Hematopoietic multipotent progenitor cell treated with erythropoietin and hydrocortisone succinate and interleukin-3 and kit ligand, for 6 days (in vitro differentiated cells): ENCODE measurements around the gene FBXO31.
"Not testable (repeated sequence)": the region's sequence is repeated elsewhere in the genome, so short reads cannot be mapped to it uniquely, and the experiment has no call there.

Experiments used
- DNase-seq: peaks from one replicate; pipeline ENCODE4 v3.0.0-alpha.2; 2015

The FBXO31 gene

DNA sequence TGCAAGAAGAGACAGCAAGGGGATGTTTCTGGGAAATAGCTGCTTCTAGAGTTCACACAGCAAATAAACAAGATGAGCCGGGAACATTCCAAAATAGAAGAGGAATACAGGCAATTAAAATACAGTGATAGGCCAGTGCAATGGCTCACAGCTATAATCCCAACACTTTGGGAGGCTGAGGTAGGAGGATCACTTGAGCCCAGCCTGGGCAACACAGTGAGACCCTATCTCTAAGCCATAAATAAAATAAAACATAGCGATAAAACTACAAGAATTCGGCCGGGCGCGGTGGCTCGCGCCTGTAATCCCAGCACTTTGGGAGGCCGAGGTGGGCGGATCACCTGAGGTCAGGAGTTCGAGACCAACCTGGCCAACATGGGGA lies 43.9 kb downstream of the FBXO31 start:
- DNase-seq = not testable (repeated sequence)

DNA sequence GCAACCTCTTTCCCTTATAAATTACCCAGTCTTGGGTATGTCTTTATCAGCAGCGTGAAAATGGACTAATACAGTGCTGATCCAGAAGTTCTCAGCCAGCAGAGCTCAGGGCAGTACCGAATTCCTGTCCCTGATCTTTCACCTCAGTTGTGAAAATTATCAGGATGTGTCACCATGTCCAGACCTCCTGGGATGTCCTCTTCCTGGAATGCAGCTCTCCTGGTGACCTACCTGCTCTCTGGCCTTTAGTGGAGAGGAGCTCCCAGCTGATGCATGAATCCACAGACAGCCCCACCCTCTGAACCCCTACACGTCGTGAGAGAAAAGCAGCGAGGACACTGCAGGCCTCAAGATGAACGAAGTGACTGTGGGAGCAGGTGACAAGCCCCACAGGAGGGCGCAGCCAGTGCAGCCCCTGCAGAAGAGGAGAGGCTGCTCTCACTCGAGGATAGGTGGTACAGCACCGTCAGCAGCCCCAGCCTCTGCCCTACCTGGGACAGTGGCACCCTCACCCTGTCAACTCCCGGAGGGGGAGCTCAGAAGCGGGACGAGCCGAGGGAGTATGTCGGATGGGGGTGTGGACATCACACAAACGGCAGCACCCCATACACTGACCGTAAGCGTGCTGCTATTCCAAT lies 44.4 kb downstream of the FBXO31 start:
- DNase-seq = no peak

DNA sequence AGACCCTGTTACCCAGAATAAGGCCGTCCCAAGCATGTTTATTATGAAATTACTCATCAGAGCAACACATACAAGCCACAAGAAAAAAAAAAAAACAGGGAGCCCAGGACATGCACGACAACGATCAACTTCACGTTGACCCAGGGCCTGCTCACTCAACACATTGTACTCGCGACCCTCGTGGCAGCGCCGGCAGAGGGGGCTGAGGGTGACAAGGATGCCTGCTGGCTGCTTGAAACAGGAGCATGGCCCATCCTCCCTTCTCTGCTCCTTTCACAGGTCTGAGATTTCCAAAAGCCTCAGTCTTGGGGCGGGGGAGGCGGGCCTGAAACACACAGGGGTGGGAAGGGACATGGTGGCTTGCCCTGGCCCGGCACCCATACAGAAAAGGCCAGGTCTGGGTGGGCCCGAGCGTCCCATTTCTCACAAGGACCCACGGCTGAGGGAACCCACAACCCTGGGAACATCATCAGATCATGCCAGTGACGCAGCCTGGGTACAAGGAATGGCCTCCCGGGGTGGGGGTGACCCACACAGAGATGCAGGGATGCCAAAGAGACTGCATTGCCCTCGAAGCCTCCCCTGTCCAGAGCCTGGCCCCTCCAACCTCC lies 45.3 kb downstream of the FBXO31 start:
- no peak for DNase-seq

DNA sequence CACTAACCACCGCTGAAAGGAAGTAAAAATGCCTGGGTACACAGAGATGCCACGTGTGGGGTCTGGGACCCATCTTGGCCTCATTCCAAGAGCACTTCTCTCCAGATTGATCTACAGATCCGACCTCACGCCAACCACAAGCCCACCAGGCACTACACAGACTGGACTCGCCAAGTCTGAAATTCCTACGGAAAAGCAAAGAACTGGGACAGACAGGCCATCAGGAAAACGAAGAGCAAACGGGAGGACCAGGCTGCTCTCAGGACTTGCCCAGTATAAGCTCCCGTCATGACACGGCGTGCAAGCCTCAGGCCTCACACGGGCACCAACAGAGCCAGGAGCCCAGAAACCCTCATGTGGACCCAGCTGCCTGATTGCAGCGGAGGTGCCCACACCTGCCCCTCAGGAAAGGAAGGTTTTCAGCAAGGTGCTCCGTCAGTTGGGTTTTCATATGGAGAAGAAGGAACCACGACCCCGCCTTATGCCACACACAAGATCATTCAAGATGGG lies 46.3 kb downstream of the FBXO31 start:
- peak; percentile 39 for DNase-seq

DNA sequence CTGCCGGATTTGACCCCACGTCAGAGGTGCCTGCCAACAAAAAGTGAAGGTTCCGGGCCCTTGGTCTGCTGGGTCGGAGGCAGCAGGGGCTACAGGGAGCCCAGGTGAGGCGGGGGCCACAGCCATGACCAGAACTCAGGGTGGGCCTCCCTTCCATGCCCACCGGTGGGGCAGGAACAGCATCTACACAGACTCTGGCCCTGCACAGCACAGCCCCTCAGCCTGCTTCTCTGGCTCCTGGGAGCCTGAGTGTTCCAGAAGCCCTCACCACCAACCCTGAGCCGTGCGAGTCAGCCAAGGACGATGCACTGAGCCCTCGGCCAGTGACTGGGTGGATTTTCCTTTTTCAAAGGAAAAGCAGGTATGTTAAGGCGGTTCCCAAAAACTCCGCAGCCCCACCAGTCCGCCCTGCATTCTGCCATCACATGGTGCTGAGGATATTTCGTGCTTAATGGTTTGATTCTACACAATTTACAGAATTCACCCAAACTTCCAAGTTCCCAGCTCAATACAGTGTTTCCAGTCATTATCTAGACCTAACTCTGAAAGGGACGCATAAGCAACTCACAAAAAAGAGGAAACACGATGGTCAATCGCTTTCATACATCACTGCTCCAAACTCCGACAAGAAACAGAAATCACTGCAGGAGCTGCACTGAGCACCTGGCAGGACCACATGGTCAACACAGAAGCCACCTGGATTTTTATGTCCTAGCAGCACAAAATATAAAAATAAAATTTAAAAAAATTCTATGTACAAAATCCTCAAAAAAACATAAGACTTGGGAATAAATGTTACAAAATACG lies 46.9 kb downstream of the FBXO31 start:
- DNase-seq = no peak

DNA sequence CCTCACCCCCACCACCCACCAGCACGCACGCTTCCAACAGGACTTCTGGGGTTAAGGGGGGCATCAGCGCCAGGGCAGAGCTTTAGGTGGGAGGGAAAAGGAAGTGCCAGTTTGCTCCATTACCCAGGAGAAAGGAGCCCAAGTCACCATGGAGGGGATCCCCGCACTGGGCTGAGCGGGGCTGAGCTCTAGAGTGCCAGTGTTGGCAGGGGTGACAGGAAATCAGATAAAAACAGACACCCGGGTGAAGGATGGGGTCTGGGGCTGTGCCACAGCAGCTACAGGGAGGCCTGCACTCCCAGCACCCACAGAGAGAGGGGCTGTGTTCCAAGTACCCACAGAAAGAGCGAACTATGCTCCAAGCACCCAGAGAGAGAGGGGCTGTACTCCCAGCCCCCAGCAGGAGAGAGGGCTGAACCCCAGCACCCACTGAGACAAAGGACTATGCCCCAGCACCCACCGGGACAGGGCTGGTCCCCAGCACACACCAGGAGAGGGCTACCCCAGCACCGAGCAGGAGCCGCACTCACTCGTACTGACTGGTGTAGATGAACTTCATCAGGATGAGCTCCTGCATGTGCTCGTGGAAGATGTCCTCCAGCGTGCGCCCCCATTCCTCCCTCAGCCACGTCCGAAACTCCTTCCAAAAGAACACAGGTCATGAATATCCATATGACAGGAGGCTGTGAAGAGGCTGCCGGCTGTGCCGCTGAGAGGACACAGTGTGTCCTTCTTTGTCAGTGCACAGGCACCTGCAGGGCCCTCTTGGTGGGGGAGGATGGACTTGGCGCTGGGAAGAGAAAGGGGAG lies 47.7 kb downstream of the FBXO31 start:
- no peak for DNase-seq

DNA sequence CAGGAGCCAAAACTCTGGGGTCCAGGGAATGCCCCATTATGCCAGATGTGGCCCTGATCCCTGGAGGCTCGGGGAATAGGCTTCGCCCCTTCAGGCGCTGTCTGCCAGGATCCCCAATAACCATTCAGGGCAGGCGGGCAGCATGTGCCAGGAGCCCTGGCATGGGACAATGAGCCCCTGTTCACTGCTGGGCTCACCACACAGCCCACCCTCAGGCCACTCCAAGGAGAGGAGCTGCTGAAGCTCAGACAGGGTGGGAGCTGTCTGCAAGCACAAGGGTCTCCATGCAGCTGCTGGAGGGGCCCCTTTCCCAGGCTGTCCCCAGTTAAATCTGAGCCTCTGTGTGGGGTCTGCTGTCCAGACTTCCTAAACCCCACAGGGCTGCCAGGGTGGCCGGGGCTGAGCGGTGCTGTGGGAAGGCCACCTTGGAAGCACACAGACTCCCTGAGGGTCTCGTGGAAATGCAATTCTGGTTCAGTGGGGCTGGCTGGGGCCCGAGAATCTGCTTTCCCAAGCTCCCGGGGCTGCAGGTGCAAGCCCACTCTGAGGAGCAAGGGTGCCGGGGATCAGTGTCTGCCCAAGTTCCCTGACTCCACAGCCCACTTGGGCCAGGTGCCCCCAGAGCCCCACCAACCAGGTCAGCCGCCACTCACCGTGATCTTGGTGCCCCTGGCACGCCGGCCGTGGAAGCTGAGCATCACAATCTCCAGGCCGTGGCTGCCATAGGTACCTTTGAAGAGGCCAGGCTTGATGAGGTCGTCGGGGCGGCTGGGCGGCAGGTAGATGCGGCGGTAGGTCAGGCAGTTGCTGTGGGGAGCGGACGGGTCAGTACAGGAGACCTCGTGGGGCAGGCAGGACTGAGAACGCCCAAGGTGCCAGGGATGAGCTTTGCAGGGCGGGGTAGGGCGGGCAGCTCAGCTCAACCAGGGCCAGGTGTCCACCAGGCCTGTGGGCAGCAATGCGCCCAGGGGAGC lies 48.6 kb downstream of the FBXO31 start:
- DNase-seq = no peak

DNA sequence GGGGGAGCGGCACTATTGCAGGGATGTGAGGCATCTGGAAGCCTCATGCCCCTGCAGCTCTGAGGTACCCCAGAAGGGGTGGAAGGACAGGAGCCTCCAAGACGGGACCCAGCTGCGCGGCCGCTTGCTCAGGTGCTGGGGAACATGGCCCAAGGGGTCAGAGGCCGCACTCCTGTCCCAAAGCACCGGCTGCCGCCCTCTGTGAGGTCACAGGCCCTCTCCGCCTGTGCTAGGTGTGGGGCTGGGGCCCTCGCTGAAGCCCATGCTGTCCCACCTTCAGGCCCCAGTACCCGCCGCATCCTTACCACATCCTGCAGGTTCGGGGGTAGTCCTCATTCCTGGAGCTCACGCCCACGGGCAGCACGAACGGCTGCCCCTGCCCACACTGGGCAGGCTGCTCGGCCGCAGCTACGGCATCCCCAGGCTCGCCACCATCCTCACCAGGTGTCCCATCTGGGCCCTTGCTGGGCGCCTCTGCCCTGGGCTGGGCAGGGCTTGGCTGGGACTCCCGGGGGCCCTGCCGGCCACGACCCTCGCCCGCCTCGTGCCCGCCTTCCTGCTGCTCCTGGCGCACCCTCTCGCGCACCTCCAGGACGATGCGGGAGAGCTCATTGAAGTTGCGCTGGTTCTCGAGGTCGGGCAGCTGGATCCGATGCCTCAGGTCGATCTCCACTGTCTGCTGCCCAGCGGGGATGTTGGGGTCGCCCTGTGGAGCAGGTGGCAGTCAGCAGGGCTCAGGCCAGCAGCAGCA lies 49.8 kb downstream of the FBXO31 start:
- DNase-seq = no peak

DNA sequence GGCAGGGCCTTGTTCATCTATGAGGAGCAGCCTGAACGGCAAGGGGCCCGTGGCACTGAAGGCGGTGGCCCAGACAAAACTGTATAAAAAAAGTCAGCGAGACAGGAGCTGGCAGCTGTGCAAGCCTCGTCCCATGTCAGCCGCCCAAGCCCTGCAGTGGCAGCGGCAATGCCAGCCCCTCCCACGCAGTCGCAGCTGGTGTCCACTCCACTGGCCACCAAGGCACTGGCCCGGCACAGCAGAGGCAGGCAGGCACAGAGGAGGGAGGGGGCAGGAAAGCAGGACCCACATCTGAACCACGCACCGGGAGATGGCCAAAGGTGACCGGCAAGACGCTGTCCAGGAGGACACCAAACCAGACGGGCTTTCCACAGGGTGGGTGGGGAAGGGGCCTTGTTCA lies 50.5 kb downstream of the FBXO31 start:
- no peak for DNase-seq

DNA sequence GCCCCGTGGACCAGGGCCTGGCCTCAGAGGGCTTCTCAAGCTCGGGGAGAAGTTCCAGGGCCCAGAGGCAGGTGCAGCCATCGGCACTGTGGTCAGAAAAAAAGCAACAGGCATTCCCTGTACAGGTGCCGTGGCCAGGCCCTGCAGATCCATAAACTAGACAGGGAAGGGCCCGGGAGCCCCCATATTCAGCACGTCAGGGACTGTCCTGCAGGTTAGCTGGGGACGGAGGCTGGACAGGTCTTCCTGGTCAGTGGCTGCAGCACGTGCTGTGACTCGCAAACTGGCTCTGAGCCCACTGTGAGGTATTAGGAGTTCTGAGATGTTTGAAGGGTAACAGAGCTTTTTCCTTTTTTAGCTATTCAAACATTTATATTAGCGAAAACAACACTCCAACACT lies 51.4 kb downstream of the FBXO31 start:
- no peak for DNase-seq

DNA sequence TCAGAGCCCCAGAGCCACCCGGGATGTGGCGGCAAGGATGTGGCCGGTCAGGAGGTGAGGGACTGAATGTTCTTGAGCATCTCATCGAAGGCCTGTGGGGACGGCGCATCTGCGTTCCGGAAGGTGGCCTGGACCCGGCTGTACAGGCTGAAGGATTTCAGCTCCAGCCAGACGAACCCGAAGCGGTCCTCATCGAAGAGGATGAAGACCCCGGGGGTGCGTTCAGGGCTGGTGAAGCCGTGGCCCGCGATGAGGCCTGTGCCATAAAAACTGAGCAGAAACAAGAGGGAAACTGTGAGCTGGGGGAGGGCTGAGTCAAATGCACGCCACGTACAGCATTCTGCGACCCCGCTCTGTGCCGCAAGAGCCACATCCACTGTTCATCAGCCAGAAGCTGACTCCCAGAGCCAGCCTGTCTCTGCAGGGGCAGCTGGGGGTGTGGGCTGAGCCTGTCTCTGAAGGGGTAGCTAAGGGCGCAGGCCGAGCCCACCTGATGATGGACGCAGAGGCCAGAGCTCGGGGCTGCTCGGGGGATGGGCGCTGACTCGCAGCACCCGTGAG lies 52.3 kb downstream of the FBXO31 start:
- DNase-seq = no peak

DNA sequence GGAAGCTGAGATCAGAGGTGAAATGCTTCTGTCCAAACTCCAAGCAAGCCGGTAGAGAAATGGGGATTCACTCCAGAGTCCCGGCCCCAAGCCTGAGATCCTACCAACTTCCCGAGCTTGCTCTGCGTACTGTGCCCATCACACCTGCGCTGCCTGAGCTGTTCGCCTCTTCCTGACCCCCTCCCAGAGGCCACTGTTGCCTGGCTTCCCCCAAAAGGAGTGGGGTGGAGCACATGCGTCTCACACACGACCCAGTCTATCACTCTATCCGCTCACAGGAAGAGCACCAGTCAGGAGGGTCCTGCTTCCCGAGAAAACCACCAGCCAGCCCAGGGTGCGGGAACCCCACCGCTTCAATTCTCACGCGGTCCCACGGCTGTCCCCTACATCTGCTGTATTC lies 52.9 kb downstream of the FBXO31 start:
- DNase-seq = no peak

DNA sequence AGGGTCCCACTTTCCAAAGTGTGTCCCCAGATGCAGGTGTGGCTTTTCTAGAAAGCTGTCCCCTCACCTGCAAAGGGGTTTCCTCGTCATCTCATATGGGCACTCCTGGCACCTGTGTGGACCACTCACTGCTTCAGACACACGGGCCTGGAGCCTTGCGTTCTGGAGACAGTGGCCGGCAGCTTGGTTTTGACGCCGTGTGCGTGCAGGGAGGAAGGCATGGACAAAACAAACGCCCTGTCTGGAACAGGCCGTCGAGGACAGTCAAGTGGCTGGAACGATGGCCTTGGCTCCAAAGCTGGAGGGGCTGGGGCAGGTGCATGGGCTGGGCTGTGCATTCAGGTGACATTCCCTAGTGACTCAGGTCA lies 53.3 kb downstream of the FBXO31 start:
- no peak for DNase-seq

DNA sequence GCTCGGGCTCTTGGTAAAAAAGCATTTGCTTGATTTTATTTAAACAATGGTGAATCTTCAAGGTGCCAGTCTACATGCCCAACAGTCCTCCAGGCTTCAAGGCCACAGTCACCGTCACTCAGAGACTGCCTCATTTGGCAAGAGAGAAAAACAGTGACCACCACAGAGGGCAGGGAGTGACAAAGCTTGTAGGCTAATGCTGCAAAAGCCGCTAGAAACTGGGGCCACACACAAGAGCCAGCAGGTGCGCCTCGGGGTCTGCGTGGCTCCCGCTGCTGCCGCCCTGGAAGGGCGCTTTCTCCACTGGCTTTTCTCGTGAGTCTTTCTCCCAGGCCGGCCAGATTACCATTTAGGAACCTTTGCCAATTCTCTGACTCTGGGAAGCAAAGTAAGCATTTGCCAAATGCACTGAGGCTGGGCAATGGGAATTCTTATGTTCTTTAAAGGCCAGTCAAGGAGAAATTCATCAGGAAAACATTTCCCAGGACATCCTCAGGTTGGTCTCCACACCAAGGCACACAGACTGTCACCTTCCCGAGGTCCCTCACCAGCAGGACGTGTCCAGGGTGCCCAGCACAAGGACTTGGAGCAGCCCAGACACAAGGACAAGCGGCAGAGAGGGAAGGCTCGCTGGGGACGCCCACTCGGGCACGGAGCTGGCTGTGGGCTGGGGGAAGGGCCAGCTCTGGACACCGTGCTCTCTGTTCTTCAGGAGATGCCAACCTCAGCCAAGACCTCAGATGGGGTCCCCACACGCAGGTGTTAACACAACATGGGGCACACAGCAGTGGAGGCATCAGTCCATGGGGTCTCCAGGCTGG lies 53.9 kb downstream of the FBXO31 start:
- no peak for DNase-seq

DNA sequence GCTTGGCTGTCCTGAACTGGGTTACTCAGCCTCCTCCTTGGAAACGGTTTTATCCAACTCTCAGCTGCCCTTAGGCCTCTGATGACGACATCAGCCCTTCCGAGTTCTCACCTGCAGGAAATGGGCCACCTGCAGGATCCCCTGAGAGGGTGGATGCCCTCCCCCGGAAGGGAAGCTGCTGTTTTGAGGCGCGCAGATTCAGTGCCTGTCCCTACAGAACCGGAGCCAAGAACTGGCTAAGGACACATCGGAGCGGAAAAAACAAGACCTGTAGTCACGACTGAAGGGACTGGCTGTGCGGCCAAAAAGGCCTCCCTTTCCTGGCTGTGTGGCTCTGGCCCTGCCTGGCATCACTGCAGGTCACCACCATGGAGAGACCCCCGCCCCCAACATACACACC lies 54.7 kb downstream of the FBXO31 start:
- no peak for DNase-seq

DNA sequence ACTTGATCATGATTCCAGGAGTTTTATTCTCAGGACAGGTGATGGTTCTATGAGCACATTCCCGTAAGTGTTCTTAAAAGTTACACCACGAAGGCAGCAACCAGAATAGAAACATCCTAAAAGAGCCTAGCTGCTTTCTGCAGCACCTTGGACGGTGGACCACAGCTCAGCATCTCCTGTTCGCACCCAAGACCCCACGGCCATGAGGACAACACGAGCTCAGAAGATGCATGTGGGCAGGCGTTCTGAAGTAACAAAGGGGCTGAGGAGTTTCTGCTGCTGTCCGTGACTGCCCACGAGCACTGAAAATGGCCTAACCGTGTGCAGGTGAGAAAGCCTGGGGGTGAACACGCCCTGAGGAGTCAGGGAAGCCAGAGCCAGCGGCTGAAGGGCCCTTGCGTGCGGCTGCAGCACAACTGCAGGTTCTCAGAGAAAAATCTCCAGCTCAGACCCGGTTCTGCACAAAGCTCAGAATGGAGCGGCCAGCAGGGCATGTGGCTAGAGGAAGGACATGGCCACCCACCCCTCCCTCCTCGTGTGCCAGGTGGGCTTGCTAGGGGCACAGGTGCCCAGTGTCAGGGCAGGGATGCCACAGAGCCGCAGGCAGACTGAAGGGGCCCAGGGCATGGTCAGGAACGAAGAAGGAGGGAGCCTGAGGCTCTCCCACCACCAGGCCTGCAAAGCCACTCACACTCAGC lies 55.6 kb downstream of the FBXO31 start:
- no peak for DNase-seq

DNA sequence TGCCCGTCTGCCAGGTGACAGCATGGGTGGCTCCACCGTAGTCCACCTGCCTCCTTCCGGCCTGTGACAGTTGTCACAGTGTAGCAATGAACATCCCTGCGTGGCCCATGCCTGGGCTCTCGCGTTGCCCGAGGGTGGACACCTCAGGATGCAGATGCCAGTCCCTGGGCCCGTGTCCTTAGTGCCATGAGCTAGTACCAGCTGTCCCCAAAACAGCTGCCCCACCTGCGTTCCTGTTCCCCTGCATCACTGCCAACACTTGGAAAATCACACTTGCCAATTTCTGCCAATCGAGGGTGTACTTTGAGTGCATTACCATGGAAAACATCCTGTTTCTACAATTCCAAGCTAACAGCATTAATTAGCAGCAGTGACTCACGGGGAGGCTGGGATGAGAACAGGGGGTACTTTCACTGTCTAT lies 57.4 kb downstream of the FBXO31 start:
- no peak for DNase-seq

DNA sequence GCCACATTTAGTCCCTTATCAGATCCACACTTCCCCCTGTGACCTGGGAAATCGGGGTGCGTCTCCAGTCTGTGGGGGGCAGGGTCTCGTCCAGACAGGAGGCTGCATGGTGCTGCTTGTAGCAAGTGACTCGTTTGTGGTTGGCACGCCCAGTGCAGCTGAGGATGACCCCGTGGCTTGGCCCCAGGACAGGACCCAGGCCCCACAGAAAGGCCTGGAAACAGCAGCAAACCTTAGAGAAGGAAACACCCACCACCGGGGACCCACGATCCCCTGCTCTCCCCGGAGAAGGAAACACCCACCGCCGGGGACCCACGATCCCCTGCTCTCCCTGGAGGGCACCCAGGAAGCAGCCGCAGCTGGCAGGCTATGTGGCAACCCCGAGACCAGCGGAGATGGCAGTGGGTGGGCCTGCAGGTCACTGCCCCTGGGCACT lies 58.1 kb downstream of the FBXO31 start:
- peak; percentile 56 for DNase-seq
